GM21360 (cell line): ENCODE measurements around the gene FAAH2.
"Not testable (repeated sequence)": the region's sequence is repeated elsewhere in the genome, so short reads cannot be mapped to it uniquely, and the experiment has no call there.

Experiments used
- ATAC-seq: cut with Tn5 transposase; IDR thresholded peaks from one replicate; pipeline ENCODE4 v1.9.1; 2021; ENCODE audit warnings: mild to moderate bottlenecking, moderate library complexity; ENCODE audit not compliant: unreplicated experiment

FAAH2 gene

GRCh38 chrX:57286507-57287251 lies at the start of gene FAAH2:
Gene FAAH2 (plus strand): TSS chrX:57286706. CDS start chrX:57286826, 120 bp downstream.
- peak; percentile 88 for ATAC-seq

- no peak for ATAC-seq
These were observed 44.5 kb upstream of the FAAH2 start for GRCh38 chrX:57241967-57242366.

GRCh38 chrX:57251965-57252364 lies 34.5 kb upstream of the FAAH2 start:
- no peak for ATAC-seq

- no peak for ATAC-seq
These were observed 21.4 kb upstream of the FAAH2 start for GRCh38 chrX:57265126-57265525.

GRCh38 chrX:57266275-57266674 lies 20.2 kb upstream of the FAAH2 start:
- ATAC-seq, result no peak

- no peak for ATAC-seq
These were observed 19.6 kb upstream of the FAAH2 start for GRCh38 chrX:57266871-57267270.

GRCh38 chrX:57267308-57267707 lies 19.2 kb upstream of the FAAH2 start:
- no peak for ATAC-seq

GRCh38 chrX:57270980-57271379 lies 15.5 kb upstream of the FAAH2 start:
- no peak for ATAC-seq

- ATAC-seq, result no peak
These were observed 3.9 kb upstream of the FAAH2 start for GRCh38 chrX:57282568-57282967.

GRCh38 chrX:57285001-57285400 lies 1.5 kb upstream of the FAAH2 start:
- ATAC-seq, result no peak

- no peak for ATAC-seq
These were observed 2.6 kb downstream of the FAAH2 start for GRCh38 chrX:57289089-57289488.

- ATAC-seq, result no peak
These were observed 8.5 kb downstream of the FAAH2 start for GRCh38 chrX:57294961-57295360.

GRCh38 chrX:57295679-57296078 lies 9.2 kb downstream of the FAAH2 start:
- ATAC-seq, result not testable (repeated sequence)

GRCh38 chrX:57313583-57314215 lies 27.2 kb downstream of the FAAH2 start:
- no peak for ATAC-seq

- ATAC-seq, result no peak
These were observed 42.5 kb downstream of the FAAH2 start for GRCh38 chrX:57329008-57329407.

GRCh38 chrX:57335790-57336189 lies 49.3 kb downstream of the FAAH2 start:
- not testable (repeated sequence) for ATAC-seq

GRCh38 chrX:57353472-57354132 lies 67.1 kb downstream of the FAAH2 start:
- no peak for ATAC-seq

GRCh38 chrX:57364145-57364544 lies 77.6 kb downstream of the FAAH2 start:
- ATAC-seq, result no peak

GRCh38 chrX:57366430-57366829 lies 79.9 kb downstream of the FAAH2 start:
- ATAC-seq, result no peak

- ATAC-seq, result no peak
These were observed 81.1 kb downstream of the FAAH2 start for GRCh38 chrX:57367649-57368048.

- ATAC-seq, result no peak
These were observed 81.7 kb downstream of the FAAH2 start for GRCh38 chrX:57368158-57368557.

GRCh38 chrX:57379296-57379695 lies 92.8 kb downstream of the FAAH2 start:
- no peak for ATAC-seq
